ENCODE measurements around the gene WNT7A.

The WNT7A gene

DNA sequence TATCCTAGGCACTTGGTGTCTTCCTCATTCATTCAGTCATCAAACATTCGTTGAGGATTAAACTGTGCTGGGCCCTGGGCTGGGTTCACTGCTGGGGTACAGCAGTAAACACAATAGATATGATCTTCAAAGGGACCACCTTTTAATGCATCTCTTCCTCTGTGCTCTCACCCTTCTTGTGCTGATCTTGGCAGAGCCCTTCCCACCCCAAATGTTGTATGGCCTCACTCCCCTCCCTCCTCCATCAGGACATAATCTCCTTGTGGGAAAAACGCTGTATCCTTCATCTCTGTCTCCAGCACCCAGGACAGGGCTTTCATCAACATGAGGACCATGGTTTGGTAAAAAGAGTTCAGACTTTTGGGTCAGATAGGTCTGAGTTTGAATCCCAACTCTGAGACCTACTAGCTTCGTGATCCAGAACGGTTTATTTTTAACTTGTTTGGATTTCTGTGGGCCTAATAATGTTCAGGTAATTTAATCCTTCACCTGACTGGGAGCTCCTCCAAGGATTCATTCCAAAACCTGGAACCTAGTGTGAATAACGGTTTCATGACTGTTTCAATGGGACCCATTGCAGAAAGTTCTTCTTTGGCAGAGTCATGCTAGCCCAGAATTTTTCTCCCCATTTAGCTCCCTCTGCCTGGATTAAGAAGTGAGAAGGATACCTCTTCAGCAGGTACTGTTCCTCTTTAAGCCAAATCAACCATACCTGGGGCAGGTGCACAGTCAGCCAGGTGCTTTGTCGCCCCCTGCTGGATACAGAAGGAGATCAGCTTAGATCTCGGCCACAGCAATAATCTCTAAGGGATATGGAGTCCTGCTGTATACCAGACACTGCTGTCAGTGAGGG lies 5.2 kb upstream of the WNT7A start:
- DNase-seq (ENCODE audit: low spot score), result peak; percentile 41

DNA sequence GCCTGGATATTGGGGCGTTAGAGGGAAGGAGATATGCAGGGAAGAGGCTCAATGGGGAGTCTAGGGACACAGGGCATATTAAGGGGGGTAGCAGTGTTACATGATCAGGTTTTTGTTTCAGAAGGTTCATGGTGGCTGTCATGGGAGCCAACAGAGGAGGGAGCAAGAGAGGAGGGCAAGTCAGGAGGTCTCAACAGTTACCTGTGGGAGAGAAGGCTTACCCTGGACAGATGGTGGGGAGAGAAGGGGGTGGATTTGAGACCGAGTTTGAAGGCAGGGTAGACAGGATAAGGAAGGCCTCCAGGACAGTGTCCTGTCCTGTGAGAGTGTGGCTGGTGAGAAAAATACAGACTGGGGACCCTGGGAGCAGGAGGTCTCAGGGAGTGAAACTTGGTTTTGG lies 3.8 kb upstream of the WNT7A start:
- DNase-seq (ENCODE audit: low spot score), result no peak

DNA sequence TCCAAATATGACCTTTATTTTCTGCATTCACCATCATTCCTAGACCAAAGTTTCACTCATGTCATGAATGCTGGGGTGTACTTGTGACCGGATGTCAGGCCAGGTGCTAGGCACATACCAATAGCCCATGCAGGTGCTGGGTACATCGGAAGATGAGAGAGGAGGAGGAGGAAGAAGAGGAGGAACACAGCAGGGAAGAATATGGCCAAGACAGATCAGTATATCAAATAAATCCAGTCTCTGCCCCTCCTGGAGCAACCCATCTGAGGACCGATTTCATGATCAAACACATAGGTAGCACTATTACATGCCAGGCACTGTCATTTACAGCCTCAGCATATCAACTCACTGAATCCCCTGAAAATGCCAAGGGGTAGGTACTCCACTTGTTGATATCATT lies 3.0 kb upstream of the WNT7A start:
- DNase-seq (ENCODE audit: low spot score), result no peak

DNA sequence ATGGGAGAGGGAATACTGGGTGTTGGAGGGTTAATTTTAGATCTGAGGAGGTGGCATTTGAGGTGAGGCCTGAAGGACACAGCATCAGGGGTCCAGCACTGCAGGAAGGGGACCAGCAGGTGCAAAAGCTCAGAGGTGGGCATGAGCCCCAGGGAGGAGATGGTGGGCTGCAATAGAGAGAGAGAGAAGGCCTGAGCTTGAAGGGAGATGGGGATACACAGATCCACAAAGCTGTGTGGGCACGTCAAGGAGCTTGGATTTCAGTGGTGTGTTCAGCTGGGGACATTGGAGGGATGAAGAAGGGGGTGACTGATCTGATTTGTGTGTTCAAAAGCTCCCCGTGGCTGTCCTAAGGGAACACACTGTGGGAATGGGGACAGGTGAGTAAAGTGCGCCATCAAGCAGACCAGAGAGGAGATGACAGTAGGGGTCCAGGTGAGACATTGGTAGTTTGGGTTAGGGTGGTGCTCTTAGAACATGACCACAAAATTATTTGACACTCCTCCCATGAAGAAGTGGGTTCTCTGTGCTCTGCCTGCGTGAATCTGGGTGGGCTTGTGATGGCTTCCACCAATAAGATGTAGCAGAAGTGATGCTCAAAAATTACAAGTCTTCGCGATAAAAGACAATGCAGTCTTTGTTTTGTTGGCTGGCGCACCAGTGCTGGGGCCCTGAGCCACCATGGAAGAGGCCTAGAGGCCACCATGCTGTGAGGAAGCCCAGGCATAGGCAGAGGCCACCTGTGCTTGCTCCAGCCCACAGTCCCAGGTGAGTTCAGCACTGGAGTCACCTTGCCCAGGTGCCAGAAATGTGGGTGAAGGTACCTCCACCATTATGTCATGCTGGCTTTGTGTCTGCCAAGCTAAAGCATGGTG lies 1.9 kb upstream of the WNT7A start:
- DNase-seq (ENCODE audit: low spot score), result no peak

DNA sequence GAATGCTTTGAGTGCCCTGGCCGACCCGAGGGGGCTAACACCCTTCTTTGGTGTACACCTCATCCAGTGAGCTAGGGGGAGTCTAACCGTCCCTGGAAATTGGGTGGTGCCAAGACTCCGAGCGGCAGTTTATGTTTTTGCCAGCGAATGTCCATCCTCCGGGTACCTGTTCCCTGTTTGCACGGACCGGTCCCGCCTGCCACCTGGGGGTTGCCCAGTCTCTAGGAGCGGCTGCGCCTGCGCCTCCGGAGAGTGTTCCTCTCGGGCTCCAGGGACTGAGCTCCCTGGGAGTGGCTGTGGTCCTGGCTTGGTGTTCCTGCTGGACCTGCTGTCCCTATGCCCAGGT lies 913 bp upstream of the WNT7A start:
- DNase-seq (ENCODE audit: low spot score), result no peak

DNA sequence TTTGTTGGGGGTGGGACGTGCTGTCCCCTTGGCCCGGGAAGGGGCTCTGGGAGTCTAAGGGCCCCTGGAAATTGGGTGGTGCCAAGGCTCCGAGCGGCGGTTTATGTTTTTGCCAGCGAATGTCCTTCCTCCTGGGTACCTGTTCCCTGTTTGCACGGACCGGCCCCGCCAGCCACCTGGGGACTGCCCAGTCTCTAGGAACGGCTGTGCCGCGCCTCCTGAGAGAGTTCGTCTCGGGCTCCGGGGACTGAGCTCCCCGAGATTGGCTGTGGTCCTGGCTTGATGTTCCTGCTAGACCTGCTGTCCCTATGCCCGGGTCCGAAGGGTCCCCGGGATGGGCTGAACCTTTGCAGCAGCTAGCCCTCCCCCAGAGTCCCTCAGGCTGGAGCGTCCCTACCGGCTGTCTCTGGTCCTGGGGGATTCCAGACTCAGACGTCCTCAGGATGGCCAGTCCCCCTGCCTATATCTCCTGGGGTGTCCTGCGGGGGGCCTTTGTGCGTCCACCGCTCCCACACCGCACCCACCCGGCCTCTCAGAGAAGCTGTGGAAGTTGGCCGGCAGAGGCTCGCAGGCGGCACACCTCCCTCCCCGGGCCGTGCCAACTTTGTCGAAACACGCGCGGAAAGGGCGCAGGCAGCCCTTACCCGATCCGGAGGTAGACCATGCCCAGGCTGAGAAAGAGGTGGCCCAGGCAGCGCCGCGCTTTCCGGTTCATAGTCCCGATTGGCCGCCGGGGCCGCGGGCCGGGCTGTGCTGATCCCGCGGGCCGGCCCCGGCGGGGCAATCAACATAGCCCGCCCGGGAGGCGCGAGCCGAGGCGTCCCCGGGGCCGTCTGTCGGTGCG lies 547 bp downstream of the WNT7A start:
- DNase-seq (ENCODE audit: low spot score), result no peak

DNA sequence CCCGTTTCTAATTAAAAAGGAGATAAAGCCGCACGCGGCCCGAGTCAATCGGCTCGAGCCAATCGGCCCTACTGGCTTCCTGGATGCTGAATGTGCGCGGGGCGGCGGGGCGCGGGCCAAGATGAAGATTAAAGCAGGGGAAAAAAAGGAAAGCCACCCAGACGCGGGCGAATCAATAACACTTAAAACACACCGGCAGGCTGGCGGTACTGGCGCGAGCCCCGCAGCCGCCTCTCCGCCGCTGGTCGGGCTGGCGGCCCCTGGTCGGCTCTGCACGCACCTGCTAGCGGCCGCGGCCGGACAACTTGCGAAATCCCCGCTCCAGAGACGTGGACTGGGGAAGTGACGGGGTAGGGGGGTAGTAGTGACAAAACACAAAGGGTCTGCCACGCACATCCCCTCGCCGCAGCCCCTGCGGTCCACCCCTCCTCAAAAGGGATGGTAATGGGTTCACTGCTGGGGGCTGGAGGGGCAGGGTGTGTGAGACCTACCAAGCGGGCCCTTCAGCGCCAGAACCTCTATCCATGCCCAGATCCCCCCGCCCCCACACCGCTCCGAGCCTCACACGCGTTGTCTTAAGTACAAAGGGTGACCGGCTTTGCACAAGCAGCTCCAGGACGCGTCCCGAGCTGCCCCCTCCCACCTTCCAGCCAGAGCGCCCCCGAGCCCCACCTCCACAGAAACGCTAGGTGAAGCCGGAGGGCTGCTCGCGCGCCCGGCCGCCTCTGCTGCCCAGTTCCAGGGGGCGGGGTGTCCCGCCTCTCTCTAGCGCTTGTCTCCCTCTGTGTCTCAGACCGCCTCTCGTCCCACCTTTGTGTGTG lies 1.4 kb downstream of the WNT7A start:
- no peak for DNase-seq (ENCODE audit: low spot score)

DNA sequence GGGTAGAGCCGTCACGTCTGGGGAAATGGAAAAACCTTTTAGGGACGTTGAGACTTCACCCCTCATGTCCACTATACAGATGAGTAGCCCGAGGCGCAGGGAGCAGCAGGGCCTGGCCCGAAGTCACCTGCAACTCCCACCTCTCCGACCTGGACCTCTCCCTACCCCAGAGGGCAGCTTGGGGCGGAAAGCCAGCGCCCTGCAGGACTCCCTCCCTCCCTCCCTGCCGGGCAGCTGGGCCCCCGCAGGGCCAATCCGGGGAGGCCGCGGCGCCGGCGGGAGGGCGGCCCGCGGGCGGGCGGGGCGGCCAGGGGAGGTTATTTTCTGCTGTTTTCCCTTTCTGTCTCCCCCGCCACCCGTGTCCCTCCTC lies 2.0 kb downstream of the WNT7A start:
- no peak for DNase-seq (ENCODE audit: low spot score)

DNA sequence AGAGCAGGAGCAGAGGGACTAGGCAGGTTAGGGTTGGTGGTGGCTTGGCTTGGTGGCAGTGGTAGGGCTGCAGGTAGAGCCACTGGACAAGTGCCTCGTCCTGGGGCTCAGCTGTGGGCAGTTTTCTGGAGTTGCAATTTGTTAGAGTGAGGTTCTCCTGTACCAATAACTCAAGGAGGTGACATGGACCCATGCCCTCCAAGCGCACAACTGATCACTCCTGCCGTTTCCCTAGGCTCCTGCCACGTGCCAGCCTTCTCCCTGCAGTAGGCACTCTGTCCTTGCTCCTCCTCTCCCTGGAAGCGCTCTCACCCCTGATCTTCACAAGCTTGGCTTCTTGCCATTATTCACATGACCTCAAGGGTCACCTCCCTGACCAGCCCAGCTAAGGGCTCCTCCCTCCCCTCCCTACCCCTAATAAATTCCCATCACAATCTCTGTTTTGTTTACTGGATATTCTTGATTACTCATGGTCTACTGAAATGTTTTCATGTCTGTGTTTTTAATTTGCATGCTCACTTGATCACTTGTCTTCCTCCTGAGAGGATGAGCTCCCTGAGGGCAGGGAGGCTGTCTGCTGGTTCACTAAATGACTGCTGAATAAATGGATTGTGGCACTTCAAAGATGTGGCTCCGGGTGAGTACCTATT lies 3.3 kb downstream of the WNT7A start:
- DNase-seq (ENCODE audit: low spot score), result no peak

DNA sequence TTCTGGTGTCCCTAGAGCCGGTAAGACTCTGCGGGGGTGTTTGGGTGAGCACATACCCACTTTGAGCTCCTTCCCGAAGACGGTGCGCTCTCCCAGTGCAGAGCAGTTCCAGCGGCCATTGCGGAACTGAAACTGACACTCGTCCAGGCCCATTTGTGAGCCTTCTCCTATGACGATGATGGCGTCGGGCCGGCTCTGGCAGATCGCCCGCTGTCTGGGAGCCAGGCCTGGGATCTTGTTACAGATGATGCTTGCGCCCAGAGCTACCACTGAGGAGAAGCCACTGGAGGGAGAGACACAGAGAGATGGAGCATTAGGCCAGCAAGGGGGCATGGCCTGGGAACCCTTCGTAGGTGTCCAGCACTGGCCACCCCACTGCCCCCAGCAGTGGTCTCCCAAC lies 5.0 kb downstream of the WNT7A start:
- no peak for DNase-seq (ENCODE audit: low spot score)

DNA sequence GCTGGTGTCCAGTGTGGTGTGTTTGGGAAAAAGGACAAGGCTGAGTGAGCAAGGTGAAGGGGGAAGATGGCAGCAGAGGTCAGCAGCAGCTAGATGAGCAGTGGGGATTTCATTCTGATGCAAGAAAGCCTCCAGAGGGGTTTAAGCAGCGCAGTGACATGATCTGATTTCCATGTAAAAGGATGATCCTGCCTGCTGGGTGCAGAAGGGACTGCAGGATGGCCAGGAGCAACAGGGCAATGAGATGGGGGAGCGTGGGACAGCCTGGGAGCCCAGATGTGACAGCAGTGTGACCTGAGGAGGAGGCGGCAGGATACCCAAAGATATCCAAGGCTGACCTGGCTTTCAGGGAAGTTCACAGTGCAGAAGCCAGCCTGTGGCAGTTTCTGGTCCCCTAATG lies 6.1 kb downstream of the WNT7A start:
- no peak for DNase-seq (ENCODE audit: low spot score)

DNA sequence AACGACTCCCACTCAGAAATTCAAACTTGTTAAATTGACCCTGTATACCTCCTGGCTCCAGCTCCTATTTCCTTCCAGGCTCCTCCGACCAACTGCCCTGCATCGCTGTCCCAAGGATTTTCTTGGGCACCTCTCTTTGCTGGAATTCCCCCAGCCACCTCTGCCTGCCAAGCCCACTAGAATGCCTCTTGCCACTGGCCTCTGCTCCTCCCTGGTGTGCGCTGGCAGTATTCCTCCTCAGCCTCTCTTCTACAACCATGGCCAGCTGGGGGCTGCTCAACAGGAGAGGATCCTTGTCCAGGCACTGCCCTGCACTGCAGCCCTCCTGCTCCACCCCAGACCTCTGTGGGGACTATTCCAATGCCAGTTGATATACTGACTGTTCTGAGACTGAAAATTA lies 7.4 kb downstream of the WNT7A start:
- DNase-seq (ENCODE audit: low spot score), result no peak

DNA sequence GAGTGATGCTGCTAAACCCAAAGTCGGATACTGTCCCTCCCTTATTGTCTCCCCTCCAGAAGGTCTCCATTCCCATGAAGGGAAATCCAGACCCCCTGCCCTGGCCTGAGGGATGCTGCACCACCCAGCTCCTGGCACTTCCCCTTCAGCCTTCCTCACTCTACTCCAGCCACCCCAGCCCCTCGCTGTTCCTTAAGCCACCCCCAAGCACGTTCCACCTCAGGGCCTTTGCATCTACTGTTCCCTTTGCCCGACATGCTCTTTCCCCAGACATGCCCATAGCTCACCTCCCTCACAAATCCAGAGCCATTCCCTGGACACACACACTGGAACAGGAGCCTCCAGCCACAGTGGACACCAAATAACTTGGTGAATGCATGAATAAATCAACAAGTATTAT lies 8.1 kb downstream of the WNT7A start:
- DNase-seq (ENCODE audit: low spot score), result no peak

DNA sequence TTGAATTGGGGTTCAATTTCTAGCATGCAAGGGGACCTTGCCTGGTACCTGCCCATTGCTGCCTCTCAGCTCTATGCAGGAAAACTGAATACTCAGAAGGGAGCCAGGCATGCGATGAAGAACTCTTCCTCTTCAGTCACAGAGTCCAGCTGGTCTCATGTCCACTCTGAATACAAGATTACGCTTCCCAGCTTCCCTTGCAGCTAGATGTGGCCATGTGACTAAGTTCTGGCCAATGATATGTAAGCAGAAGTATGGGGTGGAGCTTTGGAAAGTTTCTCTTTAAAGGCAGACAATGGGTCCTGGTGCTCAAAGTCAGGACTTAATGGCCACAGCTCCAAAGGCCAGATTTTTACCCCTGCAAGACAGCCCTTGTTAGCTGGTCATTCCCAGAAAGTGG lies 9.0 kb downstream of the WNT7A start:
- DNase-seq (ENCODE audit: low spot score), result no peak

DNA sequence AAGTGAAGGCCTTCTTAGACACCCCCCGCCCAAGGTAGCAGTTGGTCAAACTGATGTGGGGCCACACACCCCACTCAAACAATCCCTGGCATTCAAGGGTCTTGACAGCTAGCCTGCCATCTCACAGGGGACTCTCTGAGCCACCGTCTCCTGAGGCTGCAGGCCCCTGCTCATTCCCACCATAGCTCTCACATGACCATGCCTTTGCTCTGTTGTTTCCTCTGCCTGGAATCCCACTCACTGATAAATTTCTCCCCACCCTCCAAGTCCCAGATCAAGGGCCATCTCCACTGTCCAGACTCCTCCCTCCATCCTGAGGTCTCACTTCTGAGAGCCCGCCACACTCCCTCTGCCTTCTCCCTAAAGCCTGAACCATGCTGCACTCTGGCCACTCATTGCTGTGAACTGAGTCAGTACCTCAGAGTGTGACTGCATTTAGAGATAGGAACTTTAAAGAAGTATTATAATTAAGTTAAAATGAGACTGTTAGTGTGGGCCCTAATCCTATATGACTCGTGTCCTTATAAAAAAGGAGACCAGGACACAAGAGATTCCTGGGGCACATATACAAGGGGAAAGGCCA lies 10.0 kb downstream of the WNT7A start:
- no peak for DNase-seq (ENCODE audit: low spot score)

DNA sequence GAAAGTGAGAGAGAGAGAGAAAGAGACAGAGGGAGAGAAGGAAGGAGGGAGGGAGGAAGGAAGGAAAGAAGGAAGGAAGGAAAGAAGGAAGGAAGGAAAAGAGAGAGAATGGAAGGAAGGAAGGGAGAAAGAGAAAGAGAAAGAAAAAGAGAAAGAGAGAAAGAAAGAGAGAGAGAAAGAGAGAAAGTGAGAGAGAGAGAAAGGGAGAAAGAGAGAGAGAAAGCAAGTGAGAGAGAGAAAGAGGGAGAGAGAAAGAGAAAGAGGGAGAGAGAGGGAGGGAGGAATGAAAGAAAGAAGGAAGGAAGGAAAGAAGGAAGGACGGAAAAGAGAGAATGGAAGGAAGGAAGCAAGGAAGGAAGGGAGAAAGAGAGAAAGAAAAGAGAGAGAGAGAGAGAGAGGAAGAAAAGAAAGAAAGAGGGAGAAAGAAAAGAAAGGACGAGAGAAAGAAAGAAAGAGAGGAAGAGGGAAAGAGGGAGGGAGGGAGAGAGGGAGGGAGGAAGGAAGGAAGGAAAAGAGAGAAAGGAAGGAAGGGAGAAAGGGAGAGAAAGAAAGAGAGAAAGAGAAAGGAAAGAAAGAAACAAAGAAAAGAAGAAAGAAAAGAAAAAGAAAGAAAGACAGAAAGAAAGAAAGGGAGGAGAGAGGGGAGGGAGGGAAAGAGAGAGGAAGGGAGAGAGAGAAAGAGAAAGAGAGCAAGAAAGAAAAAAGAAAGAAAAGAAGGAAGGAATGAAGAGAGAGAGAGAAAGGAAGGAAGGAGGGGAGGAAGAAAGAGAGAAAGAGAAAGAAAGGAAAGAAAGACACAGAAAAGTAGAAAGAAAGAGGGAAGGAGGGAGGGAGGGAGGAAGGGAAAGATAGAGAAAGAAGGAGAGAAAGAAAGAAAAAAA lies 10.8 kb downstream of the WNT7A start:
- no peak for DNase-seq (ENCODE audit: low spot score)

DNA sequence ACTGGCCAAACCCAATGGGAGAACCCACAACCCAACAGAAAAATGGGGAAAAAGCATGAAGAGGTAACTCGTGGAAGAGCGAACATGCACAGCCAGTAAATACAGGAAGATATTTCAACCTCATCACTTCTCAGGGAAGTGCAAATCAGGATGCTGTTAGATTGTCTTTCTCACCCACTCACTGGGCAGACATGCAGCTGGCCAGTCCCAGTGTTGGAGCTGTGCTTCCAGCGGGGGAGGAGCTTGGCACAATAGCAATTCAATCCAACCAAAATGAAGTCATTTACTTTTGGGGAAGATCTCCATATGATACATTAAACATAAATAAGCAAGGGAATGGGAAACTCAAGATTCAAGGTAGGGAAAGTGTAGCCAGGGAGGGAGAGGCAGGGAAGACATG lies 12.1 kb downstream of the WNT7A start:
- no peak for DNase-seq (ENCODE audit: low spot score)

DNA sequence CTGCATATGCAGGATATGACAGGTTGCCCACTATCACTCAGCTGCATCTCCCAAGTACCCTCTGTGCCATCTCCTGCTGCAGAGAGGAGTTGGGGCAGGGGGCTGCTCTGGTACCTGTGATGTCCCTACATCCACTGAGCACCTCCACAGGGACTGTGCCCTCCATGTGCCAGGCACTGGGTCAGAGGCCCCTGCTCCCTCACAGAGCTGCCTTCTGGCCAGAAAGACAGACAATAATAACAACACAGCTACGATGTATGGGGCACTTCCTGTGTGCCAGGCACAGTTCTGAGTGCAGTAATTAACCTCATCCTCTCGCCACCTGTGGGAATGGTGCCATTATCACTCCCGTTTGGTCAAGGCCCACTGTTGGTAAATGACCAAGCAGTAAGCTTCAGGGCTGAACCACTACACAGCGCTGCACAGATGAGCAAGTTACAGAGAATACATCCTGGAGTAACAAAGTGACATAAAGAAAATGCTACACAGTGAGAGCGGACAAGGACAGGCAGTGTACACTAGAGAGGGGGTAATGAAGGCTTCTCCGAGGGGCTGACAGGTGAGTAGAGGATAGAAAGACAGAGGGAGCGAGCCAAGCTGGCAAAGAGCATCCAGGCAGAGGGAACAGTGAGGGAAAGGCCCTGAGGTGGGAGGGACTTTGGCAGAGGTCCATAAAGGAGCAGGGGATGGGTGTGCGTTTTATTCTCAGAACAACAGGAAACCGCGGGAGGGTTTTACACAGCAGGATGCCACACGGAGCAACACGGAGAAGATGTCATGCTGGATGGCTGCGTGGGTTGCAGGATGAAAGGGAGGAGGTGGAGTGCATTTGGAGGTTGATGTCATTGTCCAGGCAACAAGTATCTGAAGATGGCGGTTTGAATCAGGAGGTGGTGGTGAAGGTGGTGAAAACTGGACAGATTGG lies 13.6 kb downstream of the WNT7A start:
- DNase-seq (ENCODE audit: low spot score), result no peak

DNA sequence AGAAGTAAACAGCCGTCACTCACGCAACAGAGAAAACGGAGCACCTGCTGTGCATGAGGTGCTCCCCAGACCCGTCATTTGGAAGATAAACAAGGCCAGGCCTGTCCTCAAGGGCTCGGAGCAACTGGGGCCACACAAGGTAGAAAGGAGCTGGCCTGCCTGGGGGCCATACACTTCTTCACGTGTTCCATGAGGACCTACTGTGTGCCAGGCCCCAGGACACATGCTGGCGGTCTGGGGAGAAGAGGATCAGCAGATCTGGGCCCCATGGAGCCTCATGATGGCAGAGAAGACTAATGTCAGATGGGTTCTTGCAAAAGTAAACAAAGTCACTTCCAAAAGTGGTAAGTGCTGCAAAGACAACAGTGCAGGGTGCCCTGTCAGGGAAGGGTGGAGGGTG lies 14.3 kb downstream of the WNT7A start:
- DNase-seq (ENCODE audit: low spot score), result no peak

Data from hematopoietic multipotent progenitor cell treated with erythropoietin and hydrocortisone succinate and interleukin-3 and kit ligand, for 17 days (in vitro differentiated cells).